Endothelial cell of umbilical vein (primary cell): ENCODE measurements around the gene SPC25. TPM values are rescaled to one million over a fixed set of nuclear protein-coding genes. Genes with fewer than 3 reads are reported as not detected.

ENCODE experiments used
- Bru-seq: library from RNA; stranded (reverse); fragments of 400-500 nt; gene quantifications from one replicate; lab custom pipeline; 2021; lab: Mats Ljungman, UMichigan
- BruChase-seq, 2 experiments: library from RNA; stranded (reverse); fragments of 400-500 nt; gene quantifications; one replicate each; lab custom pipeline; 2021; lab: Mats Ljungman, UMichigan
- BruUV-seq: library from RNA; stranded (reverse); fragments of 400-500 nt; replicated peaks from 2 replicates; lab custom pipeline; 2021; lab: Mats Ljungman, UMichigan
- CTCF ChIA-PET: fragments of 300-600, 350-600 bp; sonication (Branson Sonifier 250); formaldehyde crosslinking; loops from one replicate; lab custom pipeline; 2021; ENCODE audit warnings: antibody characterized with exemption, inconsistent platforms; lab: Charles Lee
- POLR2A ChIA-PET: fragments of 300-600, 350-600 bp; sonication (Branson Sonifier 250); formaldehyde crosslinking; loops from one replicate; lab custom pipeline; 2021; ENCODE audit warnings: antibody characterized with exemption, inconsistent platforms; lab: Charles Lee
- DNase-seq: peaks from one replicate; pipeline ENCODE4 v3.0.0-alpha.2; 2011; ENCODE audit warnings: low read depth, low spot score
- FAIRE-seq: peaks from 2 replicates; lab custom pipeline; 2011; peaks lifted over from hg19 to GRCh38; lab: Jason Lieb, UNC
- H2AFZ ChIP-seq: 2 replicates; pipeline ENCODE4 v1.6.0; 2012; ENCODE audit warnings: low read depth, low read length, control low read depth, inconsistent platforms
- H3K27ac ChIP-seq: 2 replicates; pipeline ENCODE4 v1.5.1; 2011; ENCODE audit warnings: low read depth, mild to moderate bottlenecking, control low read depth, low read length, moderate library complexity; ENCODE audit not compliant: insufficient read depth
- H3K27me3 ChIP-seq, 2 experiments: 2 replicates each; pipeline versions ENCODE4 v1.6.0 to v1.6.1; 2011; ENCODE audit warnings: low read length in 2 of 2, mixed read lengths in 1 of 2; ENCODE audit not compliant: control insufficient read depth in 2 of 2, insufficient read depth in 2 of 2
- H3K36me3 ChIP-seq, 2 experiments: 2 replicates in 1 of 2; 3 replicates in 1 of 2; pipeline ENCODE4 v1.5.1; 2011; ENCODE audit warnings: low read length in 2 of 2, mild to moderate bottlenecking in 1 of 2, moderate library complexity in 1 of 2; ENCODE audit not compliant: control insufficient read depth in 2 of 2, insufficient read depth in 2 of 2; ENCODE audit errors: extremely low read depth in 1 of 2
- H3K4me1 ChIP-seq: 3 replicates; pipeline ENCODE4 v1.5.1; 2011; ENCODE audit warnings: mild to moderate bottlenecking, low read length; ENCODE audit not compliant: control insufficient read depth, insufficient read depth; ENCODE audit errors: extremely low read depth
- H3K4me2 ChIP-seq: 2 replicates; pipeline ENCODE4 v1.6.1; 2011; ENCODE audit warnings: low read length, control low read depth, mixed read lengths; ENCODE audit not compliant: insufficient read depth
- H3K4me3 ChIP-seq, 3 experiments: fragments of 200-600 bp in 1 of 3; sonication (generic), shearing (Covaris generic) in 1 of 3; replicated peaks in 1 of 3; 2 replicates each; pipeline ENCODE4 v1.5.1; 2011 to 2016; ENCODE audit warnings: control low read depth in 3 of 3, low read length in 3 of 3, mild to moderate bottlenecking in 2 of 3, inconsistent platforms in 1 of 3, low read depth in 1 of 3, moderate library complexity in 1 of 3; ENCODE audit not compliant: insufficient read depth in 1 of 3
- H3K79me2 ChIP-seq: 2 replicates; pipeline ENCODE4 v1.6.0; 2012; ENCODE audit warnings: low read length, inconsistent platforms; ENCODE audit not compliant: control insufficient read depth, insufficient read depth
- H3K9ac ChIP-seq: replicated peaks from 2 replicates; pipeline ENCODE3; 2011; ENCODE audit warnings: low read length, control low read depth; ENCODE audit not compliant: insufficient read depth; ENCODE audit errors: extremely low read depth
- H3K9me1 ChIP-seq: replicated peaks from 3 replicates; pipeline ENCODE4 v1.6.0; 2011; ENCODE audit warnings: mild to moderate bottlenecking, low read length; ENCODE audit not compliant: control insufficient read depth, insufficient read depth; ENCODE audit errors: extremely low read depth
- H3K9me3 ChIP-seq: replicated peaks from 2 replicates; pipeline ENCODE4 v1.5.1; 2012; ENCODE audit warnings: low read length, inconsistent platforms; ENCODE audit not compliant: control insufficient read depth, insufficient read depth
- H4K20me1 ChIP-seq: replicated peaks from 2 replicates; pipeline ENCODE3; 2011; ENCODE audit warnings: mild to moderate bottlenecking, low read length; ENCODE audit not compliant: control insufficient read depth, insufficient read depth; ENCODE audit errors: extremely low read depth
- CTCF ChIP-seq, 2 donors: IDR thresholded peaks; 1 replicate in 1 of 2; 2 replicates in 1 of 2; pipeline ENCODE4 v1.5.1; 2011; ENCODE audit warnings: low read length in 2 of 2, mild to moderate bottlenecking in 2 of 2, moderate library complexity in 2 of 2, control low read depth in 1 of 2, inconsistent platforms in 1 of 2, low read depth in 1 of 2; ENCODE audit not compliant: insufficient read depth in 1 of 2; ENCODE audit errors: extremely low read depth in 1 of 2
- EZH2 ChIP-seq: IDR thresholded peaks from 2 replicates; pipeline ENCODE4 v1.6.1; 2012; ENCODE audit warnings: borderline replicate concordance, low read depth, mild to moderate bottlenecking, moderate library complexity, low read length, inconsistent platforms; ENCODE audit not compliant: severe bottlenecking
- FOS ChIP-seq: IDR thresholded peaks from 2 replicates; pipeline ENCODE4 v1.6.1; 2011; ENCODE audit warnings: mild to moderate bottlenecking, low read length, moderate library complexity, borderline replicate concordance; ENCODE audit not compliant: insufficient read depth
- GATA2 ChIP-seq: IDR thresholded peaks from 2 replicates; pipeline ENCODE4 v1.7.0; 2011; ENCODE audit warnings: low read depth, mild to moderate bottlenecking, moderate library complexity, mixed read lengths, low read length; ENCODE audit not compliant: insufficient read length, insufficient read depth
- JUN ChIP-seq: IDR thresholded peaks from 2 replicates; pipeline ENCODE4 v1.6.1; 2011; ENCODE audit warnings: borderline replicate concordance, low read depth; ENCODE audit not compliant: insufficient read length, insufficient read depth
- MAX ChIP-seq: IDR thresholded peaks from 2 replicates; pipeline ENCODE4 v1.6.1; 2011; ENCODE audit not compliant: insufficient read depth, insufficient read length
- MYC ChIP-seq: IDR thresholded peaks from one replicate; pipeline ENCODE4 v1.6.1; 2011; ENCODE audit warnings: mild to moderate bottlenecking, low read depth, low read length
- POLR2A ChIP-seq: IDR thresholded peaks from 2 replicates; pipeline ENCODE4 v1.6.1; 2012; ENCODE audit warnings: low read depth, mild to moderate bottlenecking, control low read depth, low read length
- POLR2AphosphoS5 ChIP-seq: IDR thresholded peaks from 2 replicates; pipeline ENCODE4 v1.6.1; 2012; ENCODE audit warnings: low read depth, mild to moderate bottlenecking, control low read depth, low read length, moderate library complexity; ENCODE audit not compliant: insufficient read depth
- dilution Hi-C: fragments of 300-500 bp; cut with MboI; formaldehyde crosslinking; loops from one replicate; pipeline ENCODE4 v1.15.0; 2019; ENCODE audit warnings: low sequenced_read_pairs; ENCODE audit not compliant: extremely low pct_ligation_motif_present
- intact Hi-C: fragments of 100-400 bp; cut with micrococcal nuclease; formaldehyde crosslinking; loops from one replicate; pipeline ENCODE4 v1.10.0; 2022
- long read RNA-seq: library from polyadenylated mRNA; stranded (forward); transcript quantifications from one replicate; pipeline ENCODE4 v2.0.0, GENCODE V29; 2021
- polyA minus RNA-seq, 3 experiments: library from RNA; depleted of rRNA, polyadenylated mRNA; stranded (reverse); fragments of >200 nt; gene quantifications; 1 replicate in 1 of 3; 2 replicates in 2 of 3; pipeline ENCODE4 v1.2.3, GENCODE V29; 2011
- polyA plus RNA-seq, 4 experiments: library from polyadenylated mRNA; depleted of rRNA in 3 of 4; stranded (reverse) in 3 of 4; unstranded in 1 of 4; fragments of >200 nt; gene quantifications; 2 replicates each; pipeline versions ENCODE4 v1.2.1 to v1.2.3, GENCODE V29; 2011 to 2012; ENCODE audit warnings: missing spikeins in 1 of 4
- total RNA-seq: library from RNA; stranded (reverse); gene quantifications from 2 replicates; pipeline ENCODE4 v1.2.3, GENCODE V29; 2021

Gene SPC25
- total RNA-seq (20.5 and 24.2 TPM in 2 replicates), polyA plus RNA-seq (9.9 and 10.1 TPM in 2 replicates), polyA minus RNA-seq (10.1 and 10.4 TPM in 2 replicates), Bru-seq, nascent RNA (percentile 77 among the genes with signal in this experiment), BruChase-seq, experiment 1, labeled RNA remaining after a 6-hour chase (percentile 68 among the genes with signal in this experiment), BruChase-seq, experiment 2, labeled RNA remaining after a 2-hour chase (percentile 72 among the genes with signal in this experiment)
- 9.8 and 10.7 TPM in 2 replicates for polyA plus RNA-seq (2011; cell fraction: cytosol; rRNA removed)
- 4.0 and 7.6 TPM in 2 replicates for polyA plus RNA-seq (2011; cell fraction: nucleus; rRNA removed)
- polyA plus RNA-seq (2012) = 9.0 and 21.5 TPM in 2 replicates
- 8.9 TPM for polyA minus RNA-seq (2011; cell fraction: cytosol; rRNA and poly(A)+ RNA removed)
- polyA minus RNA-seq (2011; cell fraction: nucleus; rRNA and poly(A)+ RNA removed) = 11.5 and 14.9 TPM in 2 replicates
- long read RNA-seq, transcript SPC25-201 (7 exons, 1,354 nt) = major isoform, 95 of 105 reads
- long read RNA-seq, partial matches to known transcripts = 2 of 105 reads
- long read RNA-seq, other reads (novel, unspliced or antisense) = 8 of 105 reads

GRCh38 chr2:168890006-168890782 lies at the start of gene SPC25:
Gene SPC25, minus strand, starts transcription at chr2:168890430. Its CDS starts 911 bp downstream, at chr2:168889519.
- Histone ChIP-seq H3K27ac (peak within 1 kb of the TSS; percentile 3), H3K79me2 (peaks cover 12% of the 10 kb centered on the region), H2AFZ (peak within 1 kb of the TSS; percentile 92), H3K4me3 (peak within 1 kb of the TSS; percentile 62 to 80 (median 74)), H3K9me3 (no peaks in the 10 kb centered on the region), H4K20me1 (no peaks in the 10 kb centered on the region), H3K9me1 (no peaks in the 10 kb centered on the region), H3K27me3 (peaks cover 0 to 8% of the 10 kb centered on the region in 2 experiments), H3K9ac (peak within 1 kb of the TSS; percentile 70), H3K4me2 (peak within 1 kb of the TSS; percentile 92), H3K36me3 (no peaks in the 10 kb centered on the region), H3K4me1 (peaks cover 11% of the 10 kb centered on the region)
- dilution Hi-C loops (no loop called here), intact Hi-C loops (loop anchor here (1.0 kb wide), 1 partner anchor 39 kb away; no protein-coding TSS in a partner anchor)
- peak; percentile 90 for DNase-seq
- peak; percentile 88 for FAIRE-seq
- BruUV-seq = no TSS peak
- ChIA-PET POLR2A (no interaction called here), CTCF (no interaction called here)
- TF ChIP-seq POLR2A (peak; percentile 31), EZH2 (no peak), GATA2 (no peak), CTCF (IDR thresholded peaks at IDR 0.05; ENCODE audit: extremely low read depth in 1 of 2, insufficient read depth in 1 of 2, low read depth in 1 of 2, low read length in 2 of 2) (no peak), MYC (no peak), POLR2AphosphoS5 (peak; percentile 22), JUN (no peak), MAX (no peak), FOS (no peak)
